PC-9 (cell line): ENCODE results near the gene ACHE. TPM values are rescaled to one million over a fixed set of nuclear protein-coding genes. Genes with fewer than 3 reads are reported as not detected.

Experiments
- BruUV-seq: library from RNA; stranded (reverse); fragments of 400-500 nt; replicated peaks from 2 replicates; lab custom pipeline; 2021; lab: Mats Ljungman, UMichigan
- CTCF ChIA-PET: fragments of 300-600 bp; sonication (Branson Sonifier 250); formaldehyde crosslinking; loops from one replicate; lab custom pipeline; 2022; ENCODE audit warnings: antibody characterized with exemption; lab: Charles Lee
- POLR2A ChIA-PET: fragments of 300-600 bp; sonication (Branson Sonifier 250); formaldehyde crosslinking; loops from one replicate; lab custom pipeline; 2022; ENCODE audit warnings: antibody characterized with exemption; ENCODE audit not compliant: unreplicated experiment; lab: Charles Lee
- DNase-seq, 2 experiments: peaks; one replicate each; pipeline versions ENCODE4 v3.0.0 to v3.0.0-alpha.2; 2015 to 2022; ENCODE audit warnings: mixed read lengths in 1 of 2
- H2AFZ ChIP-seq: fragments of 200-600 bp; sonication (generic); 2 replicates; pipeline ENCODE4 v1.8.1; 2017; ENCODE audit warnings: antibody characterized with exemption
- H3F3A ChIP-seq: fragments of 200-600 bp; sonication (generic); 2 replicates; pipeline ENCODE4 v1.8.1; 2017; ENCODE audit warnings: antibody characterized with exemption, mild to moderate bottlenecking, low read depth; ENCODE audit not compliant: insufficient read depth
- H3K27ac ChIP-seq: fragments of 200-600 bp; sonication (generic); 2 replicates; pipeline ENCODE4 v1.6.1; 2016; ENCODE audit warnings: mixed run types
- H3K27me3 ChIP-seq: fragments of 200-600 bp; sonication (generic); 2 replicates; pipeline ENCODE4 v1.6.1; 2016; ENCODE audit warnings: low read depth, mixed run types; ENCODE audit not compliant: insufficient read depth
- H3K36me3 ChIP-seq: fragments of 200-600 bp; sonication (generic); 2 replicates; pipeline ENCODE4 v1.6.1; 2016; ENCODE audit warnings: low read depth, mixed run types
- H3K4me1 ChIP-seq: fragments of 200-600 bp; sonication (generic); replicated peaks from 2 replicates; pipeline ENCODE4 v1.6.1; 2016; ENCODE audit warnings: mixed run types; ENCODE audit not compliant: insufficient read depth
- H3K4me2 ChIP-seq: fragments of 200-600 bp; sonication (generic); 2 replicates; pipeline ENCODE4 v1.6.1; 2017; ENCODE audit warnings: mixed run types
- H3K4me3 ChIP-seq: fragments of 200-600 bp; sonication (generic); 2 replicates; pipeline ENCODE4 v1.6.1; 2016; ENCODE audit warnings: mixed run types
- H3K79me2 ChIP-seq: fragments of 200-600 bp; sonication (generic); 2 replicates; pipeline ENCODE4 v1.6.1; 2017; ENCODE audit warnings: low read depth, mixed run types
- H3K9me2 ChIP-seq: fragments of 200-600 bp; sonication (generic); 2 replicates; pipeline ENCODE4 v1.8.1; 2017; ENCODE audit warnings: mild to moderate bottlenecking; ENCODE audit not compliant: insufficient read depth
- H3K9me3 ChIP-seq: fragments of 200-600 bp; sonication (generic); 2 replicates; pipeline ENCODE4 v1.8.1; 2016; ENCODE audit warnings: low read depth; ENCODE audit not compliant: insufficient read depth
- H4K20me1 ChIP-seq: fragments of 200-600 bp; sonication (generic); 2 replicates; pipeline ENCODE4 v1.8.1; 2017; ENCODE audit not compliant: insufficient read depth
- CTCF ChIP-seq: fragments of 200-600 bp; sonication (generic); conservative IDR thresholded peaks from 2 replicates; pipeline ENCODE4 v1.6.1; 2017; ENCODE audit warnings: mixed run types, antibody characterized with exemption, mild to moderate bottlenecking, moderate library complexity
- EZH2 ChIP-seq: fragments of 200-600 bp; sonication (generic); IDR thresholded peaks from 2 replicates; pipeline ENCODE4 v1.8.0; 2017; ENCODE audit warnings: antibody characterized with exemption, low read depth
- intact Hi-C: fragments of 100-400 bp; cut with micrococcal nuclease; formaldehyde crosslinking; loops from one replicate; pipeline ENCODE4 v1.10.0; 2022; ENCODE audit not compliant: unreplicated experiment
- total RNA-seq: library from RNA; stranded (reverse); gene quantifications from 2 replicates; pipeline ENCODE4 v1.2.3, GENCODE V29; 2021

ACHE gene
- total RNA-seq, 1 experiment from 2014 or later: 0.35 TPM

- CTCF ChIA-PET: interaction anchor here (1.0 to 1.2 kb wide), 2 partner anchors 54 to 150 kb away, joined by 3 to 4 read pairs; no protein-coding TSS in a partner anchor
- no peaks in the 10 kb centered on the region for H3K27me3 ChIP-seq
Measured at GRCh38 chr7:100854146-100854895, 41.4 kb downstream of the ACHE start.

GRCh38 chr7:100852048-100852872 is 43.4 kb downstream of the ACHE start, which contains the start of gene SLC12A9:
TSS of gene SLC12A9 (plus strand) at chr7:100852713. CDS start at chr7:100854198, 1,485 bp downstream.
- no peaks in the 10 kb centered on the region for H3K79me2 ChIP-seq
- H2AFZ ChIP-seq: peak within 1 kb of the TSS; percentile 93

More at GRCh38 chr7:100854146-100854895, 41.4 kb downstream of the ACHE start:
- Histone ChIP-seq H3K27ac (no peak overlapping the region), H2AFZ (no peak overlapping the region), H3K9me2 (no peaks in the 10 kb centered on the region), H3F3A (peaks cover 11% of the 10 kb centered on the region; the same call in 1 of the 2 replicates), H3K4me3 (no peak overlapping the region), H4K20me1 (no peaks in the 10 kb centered on the region), H3K4me1 (peaks cover 9% of the 10 kb centered on the region), H3K4me2 (no peak overlapping the region), H3K79me2 (no peaks in the 10 kb centered on the region), H3K36me3 (no peaks in the 10 kb centered on the region), H3K9me3 (no peaks in the 10 kb centered on the region)
- no TSS peak for BruUV-seq
- DNase-seq: no peak
- POLR2A ChIA-PET: no interaction called here
- TF ChIP-seq CTCF (no peak), EZH2 (no peak)
- intact Hi-C loops: loop anchor here (10.0 kb wide), 1 partner anchor 720 kb away; no protein-coding TSS in a partner anchor

More at GRCh38 chr7:100852048-100852872, 43.4 kb downstream of the ACHE start, which contains the start of gene SLC12A9:
- no peaks in the 10 kb centered on the region for H3K9me2 ChIP-seq
- TF ChIP-seq EZH2: no peak
- peak; percentile 95 for TF ChIP-seq CTCF
- H4K20me1 ChIP-seq: no peaks in the 10 kb centered on the region
- peak within 1 kb of the TSS; percentile 94 for H3K4me2 ChIP-seq
- H3F3A ChIP-seq: peaks cover 11% of the 10 kb centered on the region; the same call in 1 of the 2 replicates
- H3K4me3 ChIP-seq: peak within 1 kb of the TSS; percentile 97
- no peaks in the 10 kb centered on the region for H3K36me3 ChIP-seq
- intact Hi-C loops: loop anchor here (1.0 to 10.0 kb wide), 7 partner anchors 13 to 717 kb away; partner anchors contain the start of genes EPHB4 and EPO
- H3K27ac ChIP-seq: no peak within 1 kb of the TSS
- ChIA-PET CTCF (interaction anchor here (0.5 to 2.1 kb wide), 15 partner anchors 17 to 423 kb away, joined by 3 to 16 read pairs (median 5); partner anchors contain the start of genes EPHB4, POP7 and UFSP1), POLR2A (interaction anchor here (0.5 to 1.4 kb wide), 10 partner anchors 25 to 897 kb away, joined by 3 to 25 read pairs (median 5); partner anchors contain the start of genes EPHB4, NYAP1, POP7 and UFSP1)
- H3K27me3 ChIP-seq: no peaks in the 10 kb centered on the region
- TSS peak; percentile 51 for BruUV-seq
- DNase-seq: peak; percentile 76 to 93
- no peaks in the 10 kb centered on the region for H3K9me3 ChIP-seq
- peaks cover 9% of the 10 kb centered on the region for H3K4me1 ChIP-seq
